DOHH2 (cell line): Measurements from ENCODE around the gene PAXX.

Experiments
- H3F3A ChIP-seq: fragments of 200-600 bp; sonication (generic), shearing (Covaris generic); 2 replicates; pipeline ENCODE4 v1.6.0; 2016; ENCODE audit warnings: antibody characterized with exemption, mild to moderate bottlenecking; ENCODE audit not compliant: control insufficient read depth, insufficient read depth
- H3K27ac ChIP-seq: fragments of 200-600 bp; sonication (generic); 2 replicates; pipeline ENCODE4 v1.5.1; 2014; ENCODE audit warnings: low read depth, mild to moderate bottlenecking, low read length, moderate library complexity
- H3K27me3 ChIP-seq: fragments of 200-600 bp; sonication (generic); 2 replicates; pipeline ENCODE4 v1.6.1; 2014; ENCODE audit warnings: mild to moderate bottlenecking, low read length, mixed read lengths; ENCODE audit not compliant: control insufficient read depth
- H3K36me3 ChIP-seq: fragments of 200-600 bp; sonication (generic); 2 replicates; pipeline ENCODE4 v1.6.1; 2014; ENCODE audit warnings: mild to moderate bottlenecking, low read length, moderate library complexity, mixed read lengths; ENCODE audit not compliant: control insufficient read depth
- H3K4me1 ChIP-seq: fragments of 200-600 bp; sonication (generic); 2 replicates; pipeline ENCODE4 v1.6.1; 2014; ENCODE audit warnings: mild to moderate bottlenecking, low read length, mixed read lengths; ENCODE audit not compliant: control insufficient read depth
- H3K4me2 ChIP-seq: fragments of 200-600 bp; sonication (generic); 2 replicates; pipeline ENCODE4 v1.6.0; 2014; ENCODE audit warnings: mild to moderate bottlenecking, low read length, moderate library complexity
- H3K4me3 ChIP-seq: fragments of 200-600 bp; sonication (generic); 2 replicates; pipeline ENCODE4 v1.5.1; 2014; ENCODE audit warnings: mild to moderate bottlenecking, low read length, mixed read lengths
- H3K79me2 ChIP-seq: fragments of 200-600 bp; sonication (generic); 2 replicates; pipeline ENCODE4 v1.6.1; 2014; ENCODE audit warnings: mild to moderate bottlenecking, low read length, mixed read lengths; ENCODE audit not compliant: control insufficient read depth
- H3K9me2 ChIP-seq: fragments of 200-600 bp; sonication (generic); replicated peaks from 2 replicates; pipeline ENCODE4 v1.6.1; 2014; ENCODE audit warnings: mild to moderate bottlenecking, low read length, mixed read lengths; ENCODE audit not compliant: control insufficient read depth
- H3K9me3 ChIP-seq: fragments of 200-600 bp; sonication (generic); 2 replicates; pipeline ENCODE4 v1.6.1; 2014; ENCODE audit warnings: antibody characterized with exemption, low read length, mixed read lengths; ENCODE audit not compliant: control insufficient read depth, insufficient read depth
- H4K20me1 ChIP-seq: fragments of 200-600 bp; sonication (generic); 2 replicates; pipeline ENCODE4 v1.6.0; 2014; ENCODE audit warnings: low read depth, mild to moderate bottlenecking, antibody characterized with exemption, low read length, moderate library complexity; ENCODE audit not compliant: control insufficient read depth, insufficient read depth
- CTCF ChIP-seq: fragments of 200-600 bp; sonication (generic); IDR thresholded peaks from one replicate; pipeline ENCODE4 v1.5.1; 2014; ENCODE audit warnings: antibody characterized with exemption, mild to moderate bottlenecking, low read depth, low read length; ENCODE audit not compliant: poor library complexity, severe bottlenecking
- EZH2phosphoT487 ChIP-seq: fragments of 200-600 bp; sonication (generic); IDR thresholded peaks from 2 replicates; pipeline ENCODE4 v1.6.1; 2017; ENCODE audit warnings: borderline replicate concordance, mild to moderate bottlenecking, antibody characterized with exemption, low read length, moderate library complexity, mixed read lengths

Gene PAXX

GRCh38 chr9:136975644-136976043 lies 16.6 kb upstream of the PAXX start:
- Histone ChIP-seq H3F3A (no peaks in the 10 kb centered on the region), H3K27ac (no peak overlapping the region), H3K4me1 (no peaks in the 10 kb centered on the region; the same call in 1 of the 2 replicates), H3K79me2 (no peaks in the 10 kb centered on the region), H3K4me3 (no peak overlapping the region), H3K4me2 (no peak overlapping the region), H3K36me3 (no peaks in the 10 kb centered on the region), H3K27me3 (no peaks in the 10 kb centered on the region), H3K9me3 (no peaks in the 10 kb centered on the region), H3K9me2 (no peaks in the 10 kb centered on the region), H4K20me1 (no peaks in the 10 kb centered on the region)
- TF ChIP-seq CTCF, result peak; percentile 58
- no peak for TF ChIP-seq EZH2phosphoT487

- Histone ChIP-seq H3K4me1 (no peaks in the 10 kb centered on the region), H3K9me3 (no peaks in the 10 kb centered on the region), H3K9me2 (no peaks in the 10 kb centered on the region), H3K4me3 (no peak within 1 kb of the TSS), H4K20me1 (no peaks in the 10 kb centered on the region), H3K4me2 (no peak within 1 kb of the TSS), H3K27me3 (no peaks in the 10 kb centered on the region), H3K27ac (no peak within 1 kb of the TSS), H3F3A (no peaks in the 10 kb centered on the region), H3K79me2 (no peaks in the 10 kb centered on the region), H3K36me3 (no peaks in the 10 kb centered on the region)
- TF ChIP-seq CTCF (no peak), EZH2phosphoT487 (no peak)
Measured at GRCh38 chr9:136977223-136977622, 15.0 kb upstream of the PAXX start, which contains the start of gene PTGDS. Gene PTGDS (plus strand): TSS chr9:136977504. CDS start chr9:136977579, 75 bp downstream.

GRCh38 chr9:136977649-136978072 lies 14.6 kb upstream of the PAXX start:
- H3F3A ChIP-seq, result no peaks in the 10 kb centered on the region
- H3K27me3 ChIP-seq, result no peaks in the 10 kb centered on the region
- TF ChIP-seq CTCF (no peak), EZH2phosphoT487 (no peak)
- H3K79me2 ChIP-seq, result no peaks in the 10 kb centered on the region
- no peaks in the 10 kb centered on the region for H3K9me3 ChIP-seq
- no peaks in the 10 kb centered on the region for H3K9me2 ChIP-seq
- H3K4me2 ChIP-seq, result no peak overlapping the region
- no peaks in the 10 kb centered on the region for H4K20me1 ChIP-seq
- H3K4me1 ChIP-seq, result no peaks in the 10 kb centered on the region
- no peak overlapping the region for H3K4me3 ChIP-seq
- H3K27ac ChIP-seq, result no peak overlapping the region
- no peaks in the 10 kb centered on the region for H3K36me3 ChIP-seq
